K562 (cell line): Measurements from ENCODE around the gene TXNDC15. TPM values are rescaled to one million over a fixed set of nuclear protein-coding genes. Genes with fewer than 3 reads are reported as not detected.

ENCODE experiments used
- ATAC-seq: fragments of 200-7000 bp; cut with Tn5 transposase; 3 replicates; pipeline ENCODE4 v1.9.1; 2020; ENCODE audit warnings: moderate library complexity
- BruUV-seq: library from RNA; stranded (reverse); fragments of 400-500 nt; replicated peaks from 2 replicates; lab custom pipeline; 2021; lab: Mats Ljungman, UMichigan
- CTCF ChIA-PET: fragments of 300-600 bp; formaldehyde crosslinking; extraction: SDS; loops from one replicate; lab custom pipeline; 2021; ENCODE audit warnings: low intra/inter-chr PET ratio; lab: Yijun Ruan, JAX
- POLR2A ChIA-PET: fragments of 300-600, 350-650 bp; sonication (Branson Sonifier 250); formaldehyde crosslinking; extraction: SDS; loops from one replicate; lab custom pipeline; 2021; ENCODE audit warnings: antibody characterized with exemption, inconsistent platforms; lab: Yijun Ruan, JAX
- DNase-seq, 4 experiments: peaks; one replicate each; pipeline versions ENCODE4 v3.0.0 to v3.0.0-alpha.2; 2011 to 2018; ENCODE audit warnings: low spot score in 3 of 4, mixed read lengths in 3 of 4; ENCODE audit errors: extremely low read depth in 1 of 4
- FAIRE-seq: peaks from 2 replicates; lab custom pipeline; 2011; peaks lifted over from hg19 to GRCh38; lab: Jason Lieb, UNC
- H2AFZ ChIP-seq: 2 replicates; pipeline ENCODE4 v1.6.0; 2011; ENCODE audit warnings: low read depth, low read length, control low read depth, inconsistent platforms
- H3K27ac ChIP-seq: fragments of 200-600 bp; 3 replicates; pipeline ENCODE4 v1.8.0; 2011; ENCODE audit warnings: low read depth, mild to moderate bottlenecking, control low read depth, inconsistent platforms, low read length, moderate library complexity, mixed read lengths; ENCODE audit errors: extremely low read depth
- H3K27me3 ChIP-seq, 2 experiments: fragments of 300-600 bp in 1 of 2; 2 replicates in 1 of 2; 3 replicates in 1 of 2; pipeline versions ENCODE4 v1.6.0 to v1.8.0; 2011; ENCODE audit warnings: inconsistent platforms in 2 of 2, low read length in 2 of 2, mild to moderate bottlenecking in 1 of 2, mixed read lengths in 1 of 2, moderate library complexity in 1 of 2; ENCODE audit not compliant: control insufficient read depth in 2 of 2, insufficient read depth in 2 of 2
- H3K36me3 ChIP-seq: fragments of 300-600 bp; 3 replicates; pipeline ENCODE4 v1.8.0; 2011; ENCODE audit warnings: mild to moderate bottlenecking, low read length, inconsistent platforms; ENCODE audit not compliant: control insufficient read depth, insufficient read depth
- H3K4me1 ChIP-seq, 2 experiments: fragments of 200-600 bp in 1 of 2; replicated peaks in 1 of 2; 2 replicates in 1 of 2; 3 replicates in 1 of 2; pipeline versions ENCODE4 v1.5.1 to v1.8.0; 2011; ENCODE audit warnings: inconsistent platforms in 2 of 2, low read length in 2 of 2, mild to moderate bottlenecking in 1 of 2, mixed read lengths in 1 of 2, moderate library complexity in 1 of 2; ENCODE audit not compliant: control insufficient read depth in 2 of 2, insufficient read depth in 2 of 2
- H3K4me2 ChIP-seq: 2 replicates; pipeline ENCODE4 v1.6.1; 2011; ENCODE audit warnings: low read length, control low read depth, inconsistent platforms, mixed read lengths; ENCODE audit not compliant: insufficient read depth
- H3K4me3 ChIP-seq: fragments of 200-600 bp; sonication (generic), shearing (Covaris generic); 2 replicates; pipeline ENCODE4 v1.5.1; 2016; ENCODE audit warnings: control low read depth, inconsistent platforms
- H3K79me2 ChIP-seq: fragments of 200-600 bp; 3 replicates; pipeline ENCODE4 v1.8.0; 2011; ENCODE audit warnings: low read length, inconsistent platforms; ENCODE audit not compliant: control insufficient read depth, insufficient read depth
- H3K9ac ChIP-seq, 2 experiments: 2 replicates each; pipeline versions ENCODE4 v1.6.0 to v1.6.1; 2011; ENCODE audit warnings: low read depth in 2 of 2, low read length in 2 of 2, control low read depth in 1 of 2, inconsistent platforms in 1 of 2, mild to moderate bottlenecking in 1 of 2, mixed read lengths in 1 of 2; ENCODE audit not compliant: insufficient read depth in 1 of 2
- H3K9me1 ChIP-seq: one replicate; pipeline ENCODE4 v1.6.0; 2011; ENCODE audit warnings: inconsistent platforms, mild to moderate bottlenecking, low read length, moderate library complexity; ENCODE audit not compliant: control insufficient read depth, insufficient read depth
- H3K9me3 ChIP-seq: replicated peaks from 2 replicates; pipeline ENCODE4 v1.5.1; 2011; ENCODE audit warnings: low read depth, low read length, inconsistent platforms; ENCODE audit not compliant: control insufficient read depth, insufficient read depth
- H4K20me1 ChIP-seq: replicated peaks from 2 replicates; pipeline ENCODE4 v1.6.1; 2011; ENCODE audit warnings: low read length, inconsistent platforms, mixed read lengths; ENCODE audit not compliant: control insufficient read depth, insufficient read depth
- SMARCB1 ChIP-seq: IDR thresholded peaks from 2 replicates; pipeline ENCODE4 v1.6.1; 2011; ENCODE audit warnings: improper control_type of control experiment, low read depth; ENCODE audit not compliant: insufficient read length
- SPI1 ChIP-seq: IDR thresholded peaks from 2 replicates; pipeline ENCODE4 v1.6.1; 2011; ENCODE audit warnings: low read depth, low read length, control low read depth, borderline replicate concordance
- ZNF263 ChIP-seq: sonication (generic); formaldehyde crosslinking; IDR thresholded peaks from 2 replicates; pipeline ENCODE4 v1.8.0; 2022; ENCODE audit warnings: mild to moderate bottlenecking, missing genetic modification reagents, borderline replicate concordance
- WGBS: fragments of 100-300 bp; shearing (Covaris generic); methylation state at CpG from one replicate; pipeline ENCODE4 v1.1.6; 2016; ENCODE audit warnings: low coverage, mixed read lengths; ENCODE audit not compliant: insufficient coverage; ENCODE audit errors: missing lambda C conversion rate; 5-methylcytosine and 5-hydroxymethylcytosine counted together
- in situ Hi-C: fragments of 300-500 bp; cut with MboI; formaldehyde crosslinking; loops from 4 replicates; pipeline ENCODE4 v1.15.0; 2018; ENCODE audit warnings: inconsistent platforms, mixed read lengths
- intact Hi-C: fragments of 100-400 bp; cut with micrococcal nuclease; formaldehyde crosslinking; loops from 2 replicates; pipeline ENCODE4 v1.14.2; 2022
- polyA plus RNA-seq, 8 experiments: library from polyadenylated mRNA; depleted of rRNA in 4 of 8; stranded (reverse) in 5 of 8; unstranded in 3 of 8; fragments of >200 nt; fragmentation: Nextera tagmentation in 2 of 8; fragmentation: Illumina TruSeq in 1 of 8; extraction: Ambion mirVana in 2 of 8; extraction: Trizol in 1 of 8; gene quantifications; 2 replicates each; pipeline versions ENCODE4 v1.2.1 to v1.2.3, GENCODE V29; 2011 to 2014; ENCODE audit warnings: inconsistent platforms in 1 of 8, missing spikeins in 1 of 8
- total RNA-seq, 7 experiments: library from RNA; depleted of rRNA in 6 of 7; stranded (reverse); fragments of >200 nt in 6 of 7; fragmentation: Illumina TruSeq in 2 of 7; extraction: Trizol in 2 of 7; gene quantifications; 2 replicates each; pipeline versions ENCODE4 v1.2.1 to v1.2.3, GENCODE V29; 2011 to 2021; ENCODE audit warnings: low replicate concordance in 1 of 7

TXNDC15 gene
- total and polyA plus RNA-seq, 9 of the 15 experiments (the other 6 are each of a cell fraction or from before 2014, with no cell fraction given) = 3.0 to 15.4 (median 12.3) TPM

GRCh38 chr5:134902071-134902801 lies 28.1 kb downstream of the TXNDC15 start:
- peaks cover 6% of the 10 kb centered on the region; the same call in 1 of the 3 replicates for H3K36me3 ChIP-seq
- peaks cover 19% of the 10 kb centered on the region for H3K79me2 ChIP-seq
- no TSS peak for BruUV-seq
- no peaks in the 10 kb centered on the region for H4K20me1 ChIP-seq
- H3K4me2 ChIP-seq = no peak overlapping the region
- no peak overlapping the region for H3K4me3 ChIP-seq
- H3K27me3 ChIP-seq = no peaks in the 10 kb centered on the region
- FAIRE-seq (no peak), ATAC-seq (no peak), DNase-seq (no peak)
- TF ChIP-seq SPI1 = peak; percentile 67; the same call in 1 of the 2 replicates
- no peak for TF ChIP-seq SMARCB1
- peak; percentile 72; the same call in 1 of the 2 replicates for TF ChIP-seq ZNF263 (CRISPR knock-in tag)
- no peaks in the 10 kb centered on the region for H3K9me3 ChIP-seq
- 0 out of 2 replicates have a peak overlapping the region, but pooled peaks have one; percentile 19 for H2AFZ ChIP-seq
- H3K4me1 ChIP-seq = peaks cover 2 to 25% of the 10 kb centered on the region in 2 experiments; a peak in 4 of 5 replicates
- H3K9me1 ChIP-seq = no peaks in the 10 kb centered on the region
- peak overlapping the region in 1 of 2 experiments; percentile 67; a peak in 1 of 4 replicates for H3K9ac ChIP-seq
- intact Hi-C loops = loop anchor here (10.0 kb wide), 1 partner anchor 307 kb away; no protein-coding TSS in a partner anchor
- ChIA-PET CTCF (no interaction called here), POLR2A (interaction anchor here (0.6 to 1.9 kb wide), 6 partner anchors 10 to 538 kb away, joined by 3 to 10 read pairs (median 4); no protein-coding TSS in a partner anchor)
- no peak overlapping the region for H3K27ac ChIP-seq
- 55% methylated on average over 10 of the region's 10 CpGs for WGBS
- in situ Hi-C loops = no loop called here
